Stimulated activated effector memory CD8-positive, alpha-beta T cell treated with anti-CD3 and anti-CD28 coated beads, Interleukin-12 subunit alpha, Interleukin-12 subunit beta, amount 100 ng/mL, for 72 hours (primary cell): ENCODE data around the gene LRRC37A2.
"Not testable (repeated sequence)": the region's sequence is repeated elsewhere in the genome, so short reads cannot be mapped to it uniquely, and the experiment has no call there.

ENCODE experiments used
- ATAC-seq: fragments of 150-1000 bp; cut with Tn5 transposase; 2 replicates; pipeline ENCODE4 v1.10.0; 2021
- DNase-seq, 2 donors: peaks; one replicate each; pipeline ENCODE4 v3.0.0; 2021 to 2022; ENCODE audit warnings: low spot score in 2 of 2
- H3K27ac Mint-ChIP-seq: one replicate; pipeline ENCODE4 v1.8.0; 2022; ENCODE audit warnings: mild to moderate bottlenecking, mixed read lengths
- H3K36me3 Mint-ChIP-seq: one replicate; pipeline ENCODE4 v1.8.0; 2022; ENCODE audit warnings: mild to moderate bottlenecking, mixed read lengths
- H3K4me1 Mint-ChIP-seq: one replicate; pipeline ENCODE4 v1.8.0; 2022; ENCODE audit warnings: mixed read lengths
- H3K4me3 Mint-ChIP-seq: one replicate; pipeline ENCODE4 v1.8.0; 2022; ENCODE audit warnings: mild to moderate bottlenecking, mixed read lengths
- H3K9me3 Mint-ChIP-seq: one replicate; pipeline ENCODE4 v1.8.0; 2022; ENCODE audit warnings: mixed read lengths

The LRRC37A2 gene

DNA sequence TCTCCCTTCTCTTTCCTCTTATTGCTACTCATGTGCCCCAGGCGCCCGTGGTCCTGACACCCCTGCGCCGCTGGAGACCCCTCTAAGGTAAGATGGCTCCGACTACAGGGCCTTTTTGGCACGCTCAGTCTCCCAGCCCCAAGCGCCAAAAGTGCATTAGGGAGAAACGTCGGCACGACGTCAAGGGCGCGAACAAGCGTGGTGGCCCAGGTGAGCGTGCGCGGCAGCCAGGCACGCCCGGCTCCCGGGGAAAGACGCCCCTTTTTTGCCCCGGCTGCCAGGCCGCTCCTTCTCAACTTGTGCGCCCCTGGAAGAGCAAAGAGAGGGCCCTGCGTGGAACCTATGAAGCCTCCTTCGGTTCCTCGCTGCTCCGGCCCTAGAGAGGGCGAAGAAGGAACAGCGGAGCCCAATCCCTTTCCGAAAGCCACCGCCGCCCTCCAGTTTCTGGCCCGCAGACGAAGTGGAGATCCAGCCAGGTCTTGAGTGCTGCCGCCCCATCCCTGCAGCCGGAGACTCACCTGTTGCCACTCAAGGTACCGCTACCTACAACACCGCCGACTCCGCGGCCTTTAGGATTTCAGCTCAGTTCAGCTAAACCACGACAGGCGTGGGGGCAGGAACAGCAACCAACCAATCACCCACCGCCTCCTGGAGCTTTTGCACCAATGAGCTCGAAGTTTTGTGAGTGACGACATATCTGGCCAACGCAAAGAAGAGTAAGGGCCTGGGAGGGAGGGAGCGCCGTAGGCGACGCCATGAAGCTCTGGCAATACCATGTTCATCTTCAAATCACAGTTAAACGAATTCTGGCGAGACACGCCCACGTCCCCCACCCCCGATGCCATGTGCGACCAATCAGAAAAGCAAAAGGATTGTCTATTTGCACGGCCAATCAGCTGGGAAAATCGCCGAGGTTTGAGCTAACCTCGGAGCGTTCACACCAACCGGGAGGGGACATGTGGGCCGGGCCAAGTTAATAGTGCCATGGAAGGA lies 67.1 kb downstream of the LRRC37A2 start, which contains the start of gene ARL17A:
TSS of gene ARL17A (minus strand) at position 609 of the 993 bp plus-strand sequence. CDS start 3,369 bp downstream, outside the sequence.
- not testable (repeated sequence) for H3K9me3 Mint-ChIP-seq, H3K27ac Mint-ChIP-seq, H3K4me1 Mint-ChIP-seq, H3K36me3 Mint-ChIP-seq, H3K4me3 Mint-ChIP-seq
- peak; percentile 96 for ATAC-seq
- peak; percentile 47 to 88 for DNase-seq

- not testable (repeated sequence) for DNase-seq, H3K27ac Mint-ChIP-seq, H3K9me3 Mint-ChIP-seq, ATAC-seq, H3K4me1 Mint-ChIP-seq, H3K36me3 Mint-ChIP-seq, H3K4me3 Mint-ChIP-seq
These were observed 67.8 kb downstream of the LRRC37A2 start for GRCh38 chr17:46580082-46580481.

- not testable (repeated sequence) for H3K4me3 Mint-ChIP-seq, H3K9me3 Mint-ChIP-seq, H3K4me1 Mint-ChIP-seq, H3K36me3 Mint-ChIP-seq, ATAC-seq, H3K27ac Mint-ChIP-seq, DNase-seq
These were observed 73.2 kb downstream of the LRRC37A2 start for GRCh38 chr17:46585444-46585843.

DNA sequence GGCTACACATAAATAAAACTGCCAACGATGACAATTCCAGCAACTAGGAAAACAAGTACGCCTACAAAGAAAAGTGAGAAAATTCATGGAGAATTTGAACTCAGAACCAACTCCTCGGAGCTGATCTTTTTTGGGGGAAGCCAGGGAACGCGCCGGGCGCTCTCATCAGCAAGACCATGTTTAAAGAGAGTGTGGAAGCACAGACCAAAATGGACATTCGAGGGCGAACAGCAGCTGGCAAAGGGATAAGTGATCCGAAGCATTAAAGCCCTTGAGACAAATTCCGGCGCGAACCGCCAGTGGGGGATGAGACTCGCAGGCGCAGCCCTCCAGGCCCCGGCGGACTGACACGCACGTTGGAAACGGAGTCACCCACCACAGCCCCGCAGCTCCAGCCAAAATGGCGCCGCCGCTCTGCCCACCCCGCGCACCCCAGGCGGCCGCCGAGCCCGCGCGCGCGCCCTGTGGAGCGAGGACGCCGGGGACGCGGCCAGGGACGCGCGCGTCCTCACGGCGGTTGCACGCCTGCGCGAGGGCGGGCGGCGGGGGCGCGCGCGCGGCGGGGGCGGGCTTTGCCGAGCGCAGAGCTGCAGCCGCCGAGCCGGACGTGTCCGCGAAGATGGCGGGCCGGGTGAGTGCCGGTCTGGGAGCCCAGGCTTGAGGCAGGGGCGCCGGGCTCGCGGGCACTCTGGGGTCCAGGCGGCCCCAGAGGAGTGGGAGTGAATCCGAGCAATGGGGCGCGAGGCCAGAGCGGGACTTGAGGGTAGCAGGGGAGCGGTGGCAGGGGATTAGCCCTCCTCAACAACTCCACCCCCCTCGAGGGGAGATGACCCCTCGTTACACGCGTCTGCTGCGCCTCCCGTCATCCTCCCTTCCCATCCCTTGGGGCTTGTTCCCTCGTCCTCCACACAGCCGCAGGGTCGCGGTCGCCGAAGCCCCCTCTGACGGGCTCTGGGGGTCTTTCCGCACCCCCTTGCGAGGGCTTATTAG lies 78.2 kb downstream of the LRRC37A2 start, which contains the start of gene NSF:
TSS of gene NSF (plus strand) at position 513 of the 990 bp plus-strand sequence. CDS start at position 620, 107 bp downstream.
- ATAC-seq = peak; percentile 96
- not testable (repeated sequence) for H3K9me3 Mint-ChIP-seq, H3K4me3 Mint-ChIP-seq, DNase-seq, H3K4me1 Mint-ChIP-seq, H3K27ac Mint-ChIP-seq, H3K36me3 Mint-ChIP-seq

- peak; percentile 57 for ATAC-seq
- not testable (repeated sequence) for H3K36me3 Mint-ChIP-seq, H3K9me3 Mint-ChIP-seq, H3K4me1 Mint-ChIP-seq, H3K27ac Mint-ChIP-seq, H3K4me3 Mint-ChIP-seq, DNase-seq
These were observed 79.1 kb downstream of the LRRC37A2 start for GRCh38 chr17:46591332-46591731.

GRCh38 chr17:46598344-46598931 lies 86.2 kb downstream of the LRRC37A2 start:
- H3K4me3 Mint-ChIP-seq, H3K27ac Mint-ChIP-seq, DNase-seq, H3K4me1 Mint-ChIP-seq, H3K9me3 Mint-ChIP-seq, H3K36me3 Mint-ChIP-seq: not testable (repeated sequence)
- ATAC-seq = peak; percentile 90

- not testable (repeated sequence) for H3K27ac Mint-ChIP-seq, DNase-seq, H3K4me1 Mint-ChIP-seq, H3K4me3 Mint-ChIP-seq, H3K36me3 Mint-ChIP-seq, H3K9me3 Mint-ChIP-seq
- peak; percentile 69 for ATAC-seq
These were observed 88.5 kb downstream of the LRRC37A2 start for GRCh38 chr17:46600767-46601166.

DNA sequence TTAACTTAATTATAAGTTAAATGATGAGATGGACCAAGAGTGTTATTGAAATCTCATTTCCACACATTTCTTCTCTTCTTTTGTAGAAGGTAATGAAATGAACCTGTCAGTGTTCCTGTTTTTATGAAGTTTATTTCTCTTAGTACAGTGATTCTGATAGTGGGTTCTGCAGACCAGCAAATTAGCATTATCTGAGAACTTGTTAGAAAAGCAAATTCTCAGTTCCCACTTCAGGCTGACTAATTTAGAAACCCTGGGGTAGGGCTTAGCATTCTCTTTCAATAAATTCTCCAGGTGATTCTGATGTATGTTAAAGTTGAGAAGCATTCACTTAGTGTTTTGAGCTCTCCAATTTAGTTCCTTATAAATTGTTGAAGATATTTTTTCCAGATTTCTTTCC lies 90.9 kb downstream of the LRRC37A2 start:
- not testable (repeated sequence) for H3K27ac Mint-ChIP-seq, H3K9me3 Mint-ChIP-seq, H3K36me3 Mint-ChIP-seq, H3K4me1 Mint-ChIP-seq, DNase-seq, H3K4me3 Mint-ChIP-seq
- peak; percentile 86 for ATAC-seq
